Adrenal gland (tissue), 12 donors: ENCODE data around the gene ZNHIT2. TPM values are rescaled to one million over a fixed set of nuclear protein-coding genes. Genes with fewer than 3 reads are reported as not detected.

ENCODE experiments used
- DNase-seq, 7 donors: peaks; one replicate each; pipeline ENCODE4 v3.0.0-alpha.2; 2019 to 2020
- H3K27ac ChIP-seq, 5 donors: fragments of 200-600 bp; sonication (generic) in 4 of 5; 1 replicate in 3 of 5; 2 replicates in 2 of 5; pipeline versions ENCODE4 v1.5.1 to v1.8.0; 2016 to 2020; ENCODE audit warnings: mild to moderate bottlenecking in 1 of 5
- H3K27me3 ChIP-seq: fragments of 200-600 bp; 2 replicates; pipeline ENCODE4 v1.8.0; 2021
- H3K36me3 ChIP-seq, 2 donors: fragments of 200-600 bp; replicated peaks in 1 of 2; 1 replicate in 1 of 2; 2 replicates in 1 of 2; pipeline versions ENCODE4 v1.5.1 to v1.8.0; 2018 to 2022
- H3K4me1 ChIP-seq, 2 donors: fragments of 200-600 bp; replicated peaks in 1 of 2; 1 replicate in 1 of 2; 2 replicates in 1 of 2; pipeline versions ENCODE4 v1.5.1 to v1.8.0; 2018 to 2021
- H3K4me3 ChIP-seq, 4 donors: fragments of 200-600 bp; sonication (generic) in 3 of 4; one replicate each; pipeline ENCODE4 v1.5.1; 2016 to 2018
- H3K9me3 ChIP-seq, 3 donors: fragments of 200-600 bp; sonication (generic) in 1 of 3; replicated peaks in 1 of 3; 1 replicate in 2 of 3; 2 replicates in 1 of 3; pipeline versions ENCODE4 v1.5.1 to v1.8.0; 2016 to 2021
- POLR2A ChIP-seq, 2 donors: fragments of 450-650 bp; IDR thresholded peaks; one replicate each; pipeline ENCODE4 v1.6.1; 2017; ENCODE audit warnings: antibody characterized with exemption in 2 of 2, mild to moderate bottlenecking in 2 of 2, moderate library complexity in 1 of 2
- WGBS, 4 donors: extraction: QIAGEN DNeasy Blood & Tissue Kit in 2 of 4; methylation state at CpG; one replicate each; pipeline versions ENCODE4 v1.1.5 to v1.1.7; 2013 to 2017; 5-methylcytosine and 5-hydroxymethylcytosine counted together
- intact Hi-C, 2 donors: fragments of 100-400 bp; cut with DNase I; formaldehyde crosslinking; loops; one replicate each; pipeline versions ENCODE4 v1.14.1 to v1.15.0; 2022 to 2023
- microRNA-seq, 3 donors: library from miRNA; unstranded; fragments of <30 nt; microRNA quantifications; one replicate each; pipeline ENCODE4, GENCODE V29; 2017 to 2020
- polyA plus RNA-seq, 3 donors: library from polyadenylated mRNA; stranded (reverse); fragments of 200-250 nt in 2 of 3; fragments of 350-450 nt in 1 of 3; fragmentation: Illumina TruSeq in 1 of 3; extraction: RNeasy Lipid Tissue Mini Kit (QIAGEN cat#74804) in 1 of 3; gene quantifications; one replicate each; pipeline ENCODE4 v1.2.3, GENCODE V29; 2013 to 2014
- small RNA-seq, 2 donors: library from RNA; depleted of rRNA; stranded (forward); fragments of <200 nt; gene quantifications; one replicate each; pipeline ENCODE3, GENCODE V24; 2016
- total RNA-seq, 9 donors: library from RNA; depleted of rRNA in 4 of 9; stranded (reverse); fragments of >200 nt in 4 of 9; fragments of 120-200 nt in 1 of 9; fragmentation: NEBNext Ultra II Directional in 1 of 9; extraction: Animal tissue kit (Norgen Biotek cat#: 25700) in 1 of 9; gene quantifications; one replicate each; pipeline versions ENCODE4 v1.1.0 to v1.2.4, GENCODE V29; 2013 to 2023
- TF ChIP-seq, protein P1 (sequence below), 6 experiments: fragments of 450-650 bp in 4 of 6; fragments of 200-600 bp in 2 of 6; sonication (generic) in 1 of 6; IDR thresholded peaks; 1 replicate in 5 of 6; 2 replicates in 1 of 6; pipeline versions ENCODE4 v1.5.1 to v1.8.0; 2016 to 2021; ENCODE audit warnings: antibody characterized with exemption in 6 of 6, mild to moderate bottlenecking in 2 of 6, moderate library complexity in 1 of 6
- donor health status: healthy with polysubstance abuse.
- donor health status: Bipolar disorder and iron deficiency.
- donor health status: DM: yes; HTN: yes; CAD: no.
- donor health status: DM: no; HTN: no; CAD: no.
- donor health status: DM: no; HTN: no; CAD: no.
- donor health status: DM: yes; HTN: yes; CAD: no.

ZNHIT2 gene
- total and polyA plus RNA-seq, 12 donors: 0.48 to 39.8 (median 20.5) TPM

- no peaks in the 10 kb centered on the region for H3K36me3 ChIP-seq
- H3K4me1 ChIP-seq: no peaks in the 10 kb centered on the region
- no peak for TF ChIP-seq POLR2A (IDR thresholded peaks at IDR 0.05)
- TF ChIP-seq, protein P1, sequence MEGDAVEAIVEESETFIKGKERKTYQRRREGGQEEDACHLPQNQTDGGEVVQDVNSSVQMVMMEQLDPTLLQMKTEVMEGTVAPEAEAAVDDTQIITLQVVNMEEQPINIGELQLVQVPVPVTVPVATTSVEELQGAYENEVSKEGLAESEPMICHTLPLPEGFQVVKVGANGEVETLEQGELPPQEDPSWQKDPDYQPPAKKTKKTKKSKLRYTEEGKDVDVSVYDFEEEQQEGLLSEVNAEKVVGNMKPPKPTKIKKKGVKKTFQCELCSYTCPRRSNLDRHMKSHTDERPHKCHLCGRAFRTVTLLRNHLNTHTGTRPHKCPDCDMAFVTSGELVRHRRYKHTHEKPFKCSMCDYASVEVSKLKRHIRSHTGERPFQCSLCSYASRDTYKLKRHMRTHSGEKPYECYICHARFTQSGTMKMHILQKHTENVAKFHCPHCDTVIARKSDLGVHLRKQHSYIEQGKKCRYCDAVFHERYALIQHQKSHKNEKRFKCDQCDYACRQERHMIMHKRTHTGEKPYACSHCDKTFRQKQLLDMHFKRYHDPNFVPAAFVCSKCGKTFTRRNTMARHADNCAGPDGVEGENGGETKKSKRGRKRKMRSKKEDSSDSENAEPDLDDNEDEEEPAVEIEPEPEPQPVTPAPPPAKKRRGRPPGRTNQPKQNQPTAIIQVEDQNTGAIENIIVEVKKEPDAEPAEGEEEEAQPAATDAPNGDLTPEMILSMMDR (IDR thresholded peaks at IDR 0.05): no peak
- H3K4me3 ChIP-seq: no peak overlapping the region
- intact Hi-C loops: loop anchor here in 1 of 2 donors (10.0 kb wide), 1 partner anchor 57 kb away; the partner anchor contains the start of gene ARL2
- H3K27ac ChIP-seq: no peak overlapping the region
- no peaks in the 10 kb centered on the region for H3K9me3 ChIP-seq
- 62 to 67% (median 66%) methylated on average over 4 of the region's 4 CpGs for WGBS, 4 donors
- no peaks in the 10 kb centered on the region for H3K27me3 ChIP-seq
- DNase-seq: no peak
These were observed 45.4 kb downstream of the ZNHIT2 start for GRCh38 chr11:65071907-65072630.

DNA sequence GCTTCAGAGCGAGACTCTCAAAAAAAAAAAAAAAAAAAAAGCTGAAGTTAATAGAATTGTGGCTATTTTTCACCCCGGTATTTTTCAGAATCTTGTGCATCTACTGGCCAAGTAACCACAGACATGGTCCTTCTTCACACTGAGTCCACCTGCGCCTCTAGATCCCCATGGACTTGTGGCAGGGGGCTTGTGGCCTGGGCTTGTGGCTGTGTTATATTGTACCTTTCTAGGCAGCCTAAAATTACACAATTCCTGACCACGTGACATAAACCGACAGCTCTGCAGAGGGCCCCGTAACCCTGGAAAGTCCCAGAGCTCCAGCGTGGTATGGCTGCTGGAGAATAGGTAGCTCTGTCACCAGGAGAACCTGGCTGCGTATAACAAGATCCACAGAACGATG, 48.3 kb downstream of the ZNHIT2 start:
- Histone ChIP-seq H3K9me3 (no peaks in the 10 kb centered on the region), H3K36me3 (no peaks in the 10 kb centered on the region), H3K4me3 (no peak overlapping the region), H3K27me3 (no peaks in the 10 kb centered on the region), H3K27ac (no peak overlapping the region), H3K4me1 (no peaks in the 10 kb centered on the region)
- WGBS, 4 donors: 59 to 67% (median 65%) methylated on average over 9 of the region's 9 CpGs
- DNase-seq: no peak
- TF ChIP-seq POLR2A (IDR thresholded peaks at IDR 0.05): no peak
- TF ChIP-seq, protein P1 (IDR thresholded peaks at IDR 0.05): no peak
- intact Hi-C loops: no loop called here

DNA sequence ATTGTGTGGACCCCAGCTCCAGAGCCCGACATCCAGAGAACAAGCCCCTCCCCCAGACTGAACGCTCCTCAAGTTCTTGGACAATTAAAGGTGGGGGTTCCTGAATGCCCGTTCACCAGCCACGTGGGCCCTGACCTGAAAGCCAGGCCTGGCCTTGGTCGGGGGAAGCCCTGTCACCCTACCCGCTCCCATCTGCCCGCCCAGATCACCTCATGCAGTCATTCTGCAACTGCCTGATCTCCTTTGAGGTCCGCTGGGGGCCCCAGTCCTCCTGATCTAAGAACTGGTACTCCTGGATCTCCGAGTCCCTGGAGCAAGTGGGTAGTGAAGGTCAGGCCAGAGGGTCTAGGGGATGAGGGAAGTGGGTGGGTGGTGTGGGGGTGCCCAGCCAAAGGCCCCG, 50.1 kb downstream of the ZNHIT2 start:
- Histone ChIP-seq H3K36me3 (no peaks in the 10 kb centered on the region), H3K27ac (no peak overlapping the region), H3K27me3 (no peaks in the 10 kb centered on the region), H3K4me1 (no peaks in the 10 kb centered on the region), H3K4me3 (no peak overlapping the region), H3K9me3 (no peaks in the 10 kb centered on the region)
- TF ChIP-seq POLR2A (IDR thresholded peaks at IDR 0.05): no peak
- TF ChIP-seq, protein P1 (IDR thresholded peaks at IDR 0.05): no peak
- whole genome bisulfite sequencing, 4 donors: 76 to 85% (median 78%) methylated on average over 3 to 10 of the region's 10 CpGs
- DNase-seq: no peak
- intact Hi-C loops: no loop called here

DNA sequence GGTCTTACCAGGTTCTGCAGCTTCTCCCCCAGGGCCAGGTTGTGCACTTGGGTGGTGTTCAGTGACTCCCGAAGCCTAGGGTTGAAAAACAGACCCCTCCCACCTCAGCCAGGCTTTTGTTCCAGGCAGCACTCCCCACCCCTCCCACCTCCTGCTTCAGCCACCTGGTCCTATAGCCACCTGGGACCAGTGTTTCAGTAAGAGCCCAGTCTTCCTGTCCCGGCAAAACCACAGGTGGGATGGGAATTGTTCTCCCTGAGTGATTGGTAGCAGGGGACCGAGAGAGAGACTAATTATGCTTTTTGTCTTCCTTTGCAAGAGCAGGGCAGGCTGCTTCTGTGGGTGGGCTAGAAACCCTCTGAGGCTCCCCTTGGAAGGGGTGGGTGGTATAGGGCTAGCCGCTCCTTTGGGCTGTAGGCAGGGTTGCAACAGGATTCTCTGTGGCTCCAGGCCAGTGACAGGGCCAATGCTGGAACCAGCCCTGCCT, 50.7 kb downstream of the ZNHIT2 start:
- H3K9me3 ChIP-seq: no peaks in the 10 kb centered on the region
- H3K4me1 ChIP-seq: no peaks in the 10 kb centered on the region
- no peaks in the 10 kb centered on the region for H3K36me3 ChIP-seq
- WGBS, 4 donors: 74 to 83% (median 78%) methylated on average over 2 to 4 of the region's 4 CpGs
- no peak overlapping the region for H3K27ac ChIP-seq
- no peaks in the 10 kb centered on the region for H3K27me3 ChIP-seq
- no peak overlapping the region for H3K4me3 ChIP-seq
- DNase-seq: no peak
- TF ChIP-seq, protein P1 (IDR thresholded peaks at IDR 0.05): no peak
- TF ChIP-seq POLR2A (IDR thresholded peaks at IDR 0.05): no peak
- intact Hi-C loops: no loop called here

Small RNA genes lying within 50 kb of the gene (microRNA-seq; reads per million reads assigned to microRNA genes)
- 0.45 to 1.5 (median 0.85) reads per million in 3 donors for gene MIR6751

Small RNA genes lying within 50 kb of the gene (small RNA-seq; reads per million reads assigned to genes)
- gene HIGD1AP10 (0 reads per million in 2 donors), gene PDCL2P2 (0 reads per million in 2 donors), gene RNU2-23P (0 to 0.12 reads per million in 2 donors)

Other genes starting within 250 kb of the ZNHIT2 start
- gene EHD1, start 239.1 kb downstream of the ZNHIT2 start, total RNA-seq: 100 to 1,000 TPM in 1 of 9 donors, 10 to 100 TPM in 8; 38.5 to 107 (median 55.8) TPM
- 10 to 100 TPM; 14.3 to 50.4 (median 20.0) TPM for gene EHD1, start 239.1 kb downstream of the ZNHIT2 start, polyA plus RNA-seq
- 10 to 100 TPM in 8 of 9 donors, 1 to 10 TPM in 1; 7.6 to 43.5 (median 33.8) TPM for gene ATG2A, start 200.5 kb downstream of the ZNHIT2 start, total RNA-seq
- gene ATG2A, start 200.5 kb downstream of the ZNHIT2 start, polyA plus RNA-seq: 10 to 100 TPM in 2 of 3 donors, 1 to 10 TPM in 1; 3.6 to 43.3 (median 32.4) TPM
- gene PPP2R5B, start 193.0 kb downstream of the ZNHIT2 start, total RNA-seq: 10 to 100 TPM in 8 of 9 donors, 1 to 10 TPM in 1; 7.8 to 26.6 (median 20.4) TPM
- 10 to 100 TPM; 10.7 to 51.3 (median 25.6) TPM for gene PPP2R5B, start 193.0 kb downstream of the ZNHIT2 start, polyA plus RNA-seq
- gene GPHA2, start 181.8 kb downstream of the ZNHIT2 start, total RNA-seq: not detected
- gene GPHA2, start 181.8 kb downstream of the ZNHIT2 start, polyA plus RNA-seq: under 1 TPM in 1 of 3 donors, not detected in 2; 0.67 TPM
- not detected for gene MAJIN, start 145.6 kb downstream of the ZNHIT2 start, total RNA-seq
- gene MAJIN, start 145.6 kb downstream of the ZNHIT2 start, polyA plus RNA-seq: under 1 TPM in 2 of 3 donors, not detected in 1; 0.24 to 0.29 TPM
- 10 to 100 TPM in 2 of 9 donors, 1 to 10 TPM in 6, under 1 TPM in 1; 0.67 to 34.5 (median 6.4) TPM for gene BATF2, start 120.7 kb downstream of the ZNHIT2 start, total RNA-seq
- gene BATF2, start 120.7 kb downstream of the ZNHIT2 start, polyA plus RNA-seq: 1 to 10 TPM; 3.3 to 8.5 (median 3.7) TPM
- 100 to 1,000 TPM in 6 of 9 donors, 10 to 100 TPM in 3; 81.0 to 231 (median 109) TPM for gene ARL2, start 103.5 kb downstream of the ZNHIT2 start, total RNA-seq
- gene ARL2, start 103.5 kb downstream of the ZNHIT2 start, polyA plus RNA-seq: 100 to 1,000 TPM in 2 of 3 donors, 10 to 100 TPM in 1; 66.5 to 151 (median 128) TPM
- 10 to 100 TPM; 21.0 to 35.9 (median 23.4) TPM for gene SNX15, start 90.3 kb downstream of the ZNHIT2 start, total RNA-seq
- 10 to 100 TPM; 16.4 to 22.0 (median 18.7) TPM for gene SNX15, start 90.3 kb downstream of the ZNHIT2 start, polyA plus RNA-seq
- 10 to 100 TPM in 7 of 9 donors, 1 to 10 TPM in 2; 7.4 to 23.6 (median 15.4) TPM for gene SAC3D1, start 76.5 kb downstream of the ZNHIT2 start, total RNA-seq
- gene SAC3D1, start 76.5 kb downstream of the ZNHIT2 start, polyA plus RNA-seq: 10 to 100 TPM in 1 of 3 donors, 1 to 10 TPM in 2; 4.4 to 10.1 (median 7.5) TPM
- gene NAALADL1, start 59.1 kb downstream of the ZNHIT2 start, total RNA-seq: 10 to 100 TPM in 2 of 9 donors, 1 to 10 TPM in 7; 1.3 to 15.7 (median 4.9) TPM
- gene NAALADL1, start 59.1 kb downstream of the ZNHIT2 start, polyA plus RNA-seq: 10 to 100 TPM in 1 of 3 donors, 1 to 10 TPM in 2; 2.5 to 11.0 (median 8.7) TPM
- gene CDCA5, start 33.7 kb downstream of the ZNHIT2 start, total RNA-seq: 1 to 10 TPM in 7 of 9 donors, under 1 TPM in 2; 0.35 to 10.0 (median 1.4) TPM
- gene CDCA5, start 33.7 kb downstream of the ZNHIT2 start, polyA plus RNA-seq: 1 to 10 TPM in 1 of 3 donors, under 1 TPM in 2; 0.40 to 1.6 (median 0.88) TPM
- gene ZFPL1, start 33.5 kb downstream of the ZNHIT2 start, total RNA-seq: 10 to 100 TPM; 33.7 to 59.6 (median 39.4) TPM
- gene ZFPL1, start 33.5 kb downstream of the ZNHIT2 start, polyA plus RNA-seq: 10 to 100 TPM; 34.7 to 90.3 (median 71.3) TPM
- 100 to 1,000 TPM in 7 of 9 donors, 10 to 100 TPM in 2; 72.1 to 269 (median 154) TPM for gene VPS51, start 21.5 kb downstream of the ZNHIT2 start, total RNA-seq
- gene VPS51, start 21.5 kb downstream of the ZNHIT2 start, polyA plus RNA-seq: 100 to 1,000 TPM in 2 of 3 donors, 10 to 100 TPM in 1; 28.0 to 151 (median 140) TPM
- gene TM7SF2, start 5.8 kb downstream of the ZNHIT2 start, total RNA-seq: 1,000 to 10,000 TPM in 2 of 9 donors, 100 to 1,000 TPM in 7; 278 to 1,807 (median 711) TPM
- gene TM7SF2, start 5.8 kb downstream of the ZNHIT2 start, polyA plus RNA-seq: 100 to 1,000 TPM; 259 to 849 (median 589) TPM
- gene FAU, start 4.4 kb upstream of the ZNHIT2 start, total RNA-seq: 1,000 to 10,000 TPM in 5 of 9 donors, 100 to 1,000 TPM in 4; 361 to 1,303 (median 1,029) TPM
- gene FAU, start 4.4 kb upstream of the ZNHIT2 start, polyA plus RNA-seq: 1,000 to 10,000 TPM in 2 of 3 donors, 100 to 1,000 TPM in 1; 656 to 2,488 (median 2,066) TPM
- 100 to 1,000 TPM; 113 to 180 (median 139) TPM for gene MRPL49, start 4.6 kb upstream of the ZNHIT2 start, total RNA-seq
- 100 to 1,000 TPM in 1 of 3 donors, 10 to 100 TPM in 2; 32.7 to 122 (median 33.9) TPM for gene MRPL49, start 4.6 kb upstream of the ZNHIT2 start, polyA plus RNA-seq
- 100 to 1,000 TPM in 1 of 9 donors, 10 to 100 TPM in 7, 1 to 10 TPM in 1; 9.7 to 119 (median 61.4) TPM for gene SYVN1, start 16.8 kb upstream of the ZNHIT2 start, total RNA-seq
- gene SYVN1, start 16.8 kb upstream of the ZNHIT2 start, polyA plus RNA-seq: 100 to 1,000 TPM in 1 of 3 donors, 10 to 100 TPM in 2; 46.0 to 124 (median 58.5) TPM
- not detected for gene SPDYC, start 52.5 kb upstream of the ZNHIT2 start, total RNA-seq
- under 1 TPM in 1 of 3 donors, not detected in 2; 0.10 TPM for gene SPDYC, start 52.5 kb upstream of the ZNHIT2 start, polyA plus RNA-seq
- 100 to 1,000 TPM in 7 of 9 donors, 10 to 100 TPM in 2; 20.6 to 333 (median 141) TPM for gene CAPN1, start 64.2 kb upstream of the ZNHIT2 start, total RNA-seq
- 100 to 1,000 TPM in 2 of 3 donors, 10 to 100 TPM in 1; 33.0 to 131 (median 106) TPM for gene CAPN1, start 64.2 kb upstream of the ZNHIT2 start, polyA plus RNA-seq
- 10 to 100 TPM in 2 of 9 donors, 1 to 10 TPM in 7; 3.9 to 12.2 (median 7.4) TPM for gene POLA2, start 144.3 kb upstream of the ZNHIT2 start, total RNA-seq
- 1 to 10 TPM; 4.3 to 8.3 (median 7.9) TPM for gene POLA2, start 144.3 kb upstream of the ZNHIT2 start, polyA plus RNA-seq
- gene CDC42EP2, start 197.2 kb upstream of the ZNHIT2 start, total RNA-seq: 10 to 100 TPM in 3 of 9 donors, 1 to 10 TPM in 6; 1.1 to 18.3 (median 4.8) TPM
- 10 to 100 TPM in 2 of 3 donors, 1 to 10 TPM in 1; 1.0 to 13.9 (median 10.4) TPM for gene CDC42EP2, start 197.2 kb upstream of the ZNHIT2 start, polyA plus RNA-seq
- 10 to 100 TPM; 28.3 to 73.7 (median 49.1) TPM for gene DPF2, start 216.2 kb upstream of the ZNHIT2 start, total RNA-seq
- gene DPF2, start 216.2 kb upstream of the ZNHIT2 start, polyA plus RNA-seq: 10 to 100 TPM; 23.2 to 34.7 (median 30.4) TPM
- under 1 TPM; 0.11 to 0.96 (median 0.33) TPM for gene TIGD3, start 237.1 kb upstream of the ZNHIT2 start, total RNA-seq
- under 1 TPM in 2 of 3 donors, not detected in 1; 0.27 to 0.40 TPM for gene TIGD3, start 237.1 kb upstream of the ZNHIT2 start, polyA plus RNA-seq